Calu3 (cell line): ENCODE results near the gene KRT16. TPM values are rescaled to one million over a fixed set of nuclear protein-coding genes. Genes with fewer than 3 reads are reported as not detected.

ENCODE experiments used
- BruUV-seq: library from RNA; stranded (reverse); fragments of 400-500 nt; replicated peaks from 2 replicates; lab custom pipeline; 2021; lab: Mats Ljungman, UMichigan
- CTCF ChIA-PET: fragments of 300-600 bp; sonication (Branson Sonifier 250); formaldehyde crosslinking; loops from one replicate; lab custom pipeline; 2022; ENCODE audit warnings: antibody characterized with exemption; lab: Charles Lee
- DNase-seq: peaks from one replicate; pipeline ENCODE4 v3.0.0; 2022
- H3K27ac Mint-ChIP-seq: one replicate; pipeline ENCODE4 v1.8.0; 2022; ENCODE audit warnings: mixed read lengths; ENCODE audit not compliant: unreplicated experiment
- H3K27me3 Mint-ChIP-seq: one replicate; pipeline ENCODE4 v1.8.0; 2022; ENCODE audit warnings: mixed read lengths; ENCODE audit not compliant: unreplicated experiment
- H3K36me3 Mint-ChIP-seq: one replicate; pipeline ENCODE4 v1.8.0; 2022; ENCODE audit warnings: mild to moderate bottlenecking, moderate library complexity, mixed read lengths; ENCODE audit not compliant: insufficient read depth, unreplicated experiment
- H3K4me1 Mint-ChIP-seq: one replicate; pipeline ENCODE4 v1.8.0; 2022; ENCODE audit warnings: mild to moderate bottlenecking, low read depth, mixed read lengths; ENCODE audit not compliant: unreplicated experiment
- H3K4me3 Mint-ChIP-seq: one replicate; pipeline ENCODE4 v1.8.0; 2022; ENCODE audit warnings: mild to moderate bottlenecking, low read depth, moderate library complexity, mixed read lengths; ENCODE audit not compliant: unreplicated experiment
- H3K9me3 Mint-ChIP-seq: one replicate; pipeline ENCODE4 v1.8.0; 2022; ENCODE audit warnings: low read depth, mixed read lengths; ENCODE audit not compliant: unreplicated experiment
- intact Hi-C: fragments of 100-400 bp; cut with micrococcal nuclease; formaldehyde crosslinking; loops from one replicate; pipeline ENCODE4 v1.10.0; 2022; ENCODE audit not compliant: unreplicated experiment
- total RNA-seq: library from RNA; stranded (reverse); gene quantifications from 2 replicates; pipeline ENCODE4 v1.2.3, GENCODE V29; 2022
- TF ChIP-seq, protein P1 (sequence below): fragments of 200-600 bp; IDR thresholded peaks from one replicate; pipeline ENCODE4 v1.8.0; 2022; ENCODE audit warnings: antibody characterized with exemption; ENCODE audit not compliant: unreplicated experiment

KRT16 gene
- total RNA-seq, 1 experiment from 2014 or later, result 3.8 TPM

DNA sequence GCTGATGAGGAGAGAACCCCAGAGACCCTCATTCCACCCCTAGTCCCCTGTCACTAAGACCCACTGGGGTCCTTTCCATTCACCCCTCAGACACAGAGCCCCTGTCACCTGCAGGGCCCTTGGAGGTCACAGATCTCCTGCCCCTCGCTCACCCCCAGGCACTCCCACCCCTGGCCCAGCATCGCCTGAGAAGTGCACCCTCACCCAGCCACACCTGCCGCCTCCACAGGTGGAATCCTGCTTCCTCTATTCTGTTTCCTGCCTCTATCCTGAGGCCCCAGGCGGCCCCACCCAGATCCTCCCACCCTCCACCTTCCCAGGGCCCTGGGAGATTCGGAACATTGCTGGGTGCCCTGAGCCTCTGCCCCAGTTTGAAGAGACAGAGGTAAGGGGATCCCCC lies 25.6 kb upstream of the KRT16 start:
- H3K27me3 Mint-ChIP-seq, result no peaks in the 10 kb centered on the region
- no peak for DNase-seq
- intact Hi-C loops, result no loop called here
- no peak overlapping the region for H3K27ac Mint-ChIP-seq
- H3K4me1 Mint-ChIP-seq, result no peaks in the 10 kb centered on the region
- CTCF ChIA-PET, result no interaction called here
- no TSS peak for BruUV-seq
- no peaks in the 10 kb centered on the region for H3K36me3 Mint-ChIP-seq
- H3K9me3 Mint-ChIP-seq, result no peaks in the 10 kb centered on the region
- TF ChIP-seq, protein P1, sequence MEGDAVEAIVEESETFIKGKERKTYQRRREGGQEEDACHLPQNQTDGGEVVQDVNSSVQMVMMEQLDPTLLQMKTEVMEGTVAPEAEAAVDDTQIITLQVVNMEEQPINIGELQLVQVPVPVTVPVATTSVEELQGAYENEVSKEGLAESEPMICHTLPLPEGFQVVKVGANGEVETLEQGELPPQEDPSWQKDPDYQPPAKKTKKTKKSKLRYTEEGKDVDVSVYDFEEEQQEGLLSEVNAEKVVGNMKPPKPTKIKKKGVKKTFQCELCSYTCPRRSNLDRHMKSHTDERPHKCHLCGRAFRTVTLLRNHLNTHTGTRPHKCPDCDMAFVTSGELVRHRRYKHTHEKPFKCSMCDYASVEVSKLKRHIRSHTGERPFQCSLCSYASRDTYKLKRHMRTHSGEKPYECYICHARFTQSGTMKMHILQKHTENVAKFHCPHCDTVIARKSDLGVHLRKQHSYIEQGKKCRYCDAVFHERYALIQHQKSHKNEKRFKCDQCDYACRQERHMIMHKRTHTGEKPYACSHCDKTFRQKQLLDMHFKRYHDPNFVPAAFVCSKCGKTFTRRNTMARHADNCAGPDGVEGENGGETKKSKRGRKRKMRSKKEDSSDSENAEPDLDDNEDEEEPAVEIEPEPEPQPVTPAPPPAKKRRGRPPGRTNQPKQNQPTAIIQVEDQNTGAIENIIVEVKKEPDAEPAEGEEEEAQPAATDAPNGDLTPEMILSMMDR, result no peak
- no peak overlapping the region for H3K4me3 Mint-ChIP-seq

DNA sequence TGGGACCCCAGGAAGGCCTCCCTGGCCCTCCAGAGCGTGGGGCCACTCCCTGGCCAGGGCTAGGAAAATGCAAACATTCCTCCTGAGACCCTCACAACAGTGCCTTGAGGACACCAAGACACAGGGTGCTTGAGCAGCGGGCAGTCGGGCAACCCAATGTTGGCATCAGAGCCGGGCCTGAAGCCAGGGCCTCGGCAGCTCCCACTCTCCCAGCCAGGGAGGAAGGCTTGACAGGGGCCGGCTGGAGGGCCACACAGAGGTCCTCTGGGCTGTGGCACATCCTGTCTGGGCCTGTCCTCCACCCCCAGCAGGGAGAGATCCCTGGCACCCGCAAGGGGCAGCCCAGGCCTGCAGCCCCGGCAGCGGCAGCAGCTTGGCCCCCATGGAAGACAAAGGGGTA lies 24.1 kb upstream of the KRT16 start:
- H3K36me3 Mint-ChIP-seq, result no peaks in the 10 kb centered on the region
- H3K27ac Mint-ChIP-seq, result no peak overlapping the region
- H3K4me3 Mint-ChIP-seq, result no peak overlapping the region
- intact Hi-C loops, result no loop called here
- no peaks in the 10 kb centered on the region for H3K27me3 Mint-ChIP-seq
- TF ChIP-seq, protein P1, result no peak
- H3K9me3 Mint-ChIP-seq, result no peaks in the 10 kb centered on the region
- BruUV-seq, result no TSS peak
- CTCF ChIA-PET, result no interaction called here
- DNase-seq, result no peak
- H3K4me1 Mint-ChIP-seq, result no peaks in the 10 kb centered on the region

GRCh38 chr17:41635121-41636097 lies 22.8 kb upstream of the KRT16 start:
- no peaks in the 10 kb centered on the region for H3K27me3 Mint-ChIP-seq
- BruUV-seq, result no TSS peak
- H3K4me1 Mint-ChIP-seq, result peaks cover 8% of the 10 kb centered on the region
- DNase-seq, result no peak
- CTCF ChIA-PET, result interaction anchor here (0.9 to 1.1 kb wide), 3 partner anchors 56 to 87 kb away, joined by 3 to 5 read pairs (median 4); no protein-coding TSS in a partner anchor
- no peaks in the 10 kb centered on the region for H3K9me3 Mint-ChIP-seq
- no peak overlapping the region for H3K4me3 Mint-ChIP-seq
- intact Hi-C loops, result no loop called here
- no peak overlapping the region for H3K27ac Mint-ChIP-seq
- no peaks in the 10 kb centered on the region for H3K36me3 Mint-ChIP-seq
- TF ChIP-seq, protein P1, result no peak

DNA sequence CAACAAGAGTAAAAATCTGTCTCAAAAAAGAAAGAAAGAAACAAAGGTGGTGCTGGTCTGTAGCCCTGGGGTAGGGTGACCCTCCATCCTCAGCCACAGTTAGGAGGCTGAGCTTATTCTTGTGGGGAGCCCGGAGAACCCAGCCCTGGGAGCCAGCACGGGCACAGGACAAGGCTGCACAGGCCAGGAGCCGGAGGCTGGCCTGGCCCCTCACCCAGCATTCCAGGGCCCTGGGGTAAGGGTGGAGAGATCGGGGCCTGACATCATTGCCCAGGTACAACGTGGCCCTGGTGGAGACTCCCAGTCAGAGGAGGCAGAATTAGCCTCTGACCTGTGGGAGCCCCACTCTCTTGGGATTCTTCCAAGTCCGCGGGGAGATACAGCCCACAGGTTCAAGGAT lies 22.1 kb upstream of the KRT16 start:
- DNase-seq, result no peak
- CTCF ChIA-PET, result interaction anchor here (0.7 to 1.1 kb wide), 3 partner anchors 31 to 86 kb away, joined by 3 to 6 read pairs (median 4); no protein-coding TSS in a partner anchor
- Mint-ChIP-seq H3K36me3 (no peaks in the 10 kb centered on the region), H3K4me1 (peaks cover 8% of the 10 kb centered on the region), H3K27ac (no peak overlapping the region), H3K9me3 (no peaks in the 10 kb centered on the region), H3K27me3 (no peaks in the 10 kb centered on the region), H3K4me3 (no peak overlapping the region)
- no TSS peak for BruUV-seq
- intact Hi-C loops, result no loop called here
- TF ChIP-seq, protein P1, result no peak
